Esophagus squamous epithelium (tissue), 4 donors: Measurements from ENCODE around the gene OR52E4.

ENCODE experiments used
- CTCF ChIP-seq, 6 experiments: fragments of 450-650 bp in 4 of 6; fragments of 200-600 bp in 2 of 6; sonication (generic) in 2 of 6; IDR thresholded peaks; one replicate each; pipeline ENCODE4 v1.5.1; 2016 to 2019; ENCODE audit warnings: antibody characterized with exemption in 6 of 6, mild to moderate bottlenecking in 4 of 6, moderate library complexity in 4 of 6
- POLR2A ChIP-seq, 4 donors: fragments of 450-650 bp; IDR thresholded peaks; one replicate each; pipeline ENCODE4 v1.6.1; 2017; ENCODE audit warnings: antibody characterized with exemption in 4 of 4, mild to moderate bottlenecking in 4 of 4, moderate library complexity in 3 of 4

GRCh38 chr11:5931061-5931460 lies 50.6 kb downstream of the OR52E4 start:
- TF ChIP-seq CTCF (IDR thresholded peaks at IDR 0.05) = no peak
- TF ChIP-seq POLR2A (IDR thresholded peaks at IDR 0.05) = no peak
